Transverse colon (tissue), 4 donors: Measurements from ENCODE around the gene KLHL29. TPM values are rescaled to one million over a fixed set of nuclear protein-coding genes. Genes with fewer than 3 reads are reported as not detected.

ENCODE experiments used
- DNase-seq: peaks from one replicate; pipeline ENCODE4 v3.0.0-alpha.2; 2019
- H3K27ac ChIP-seq, 4 donors: fragments of 200-600 bp; sonication (generic); 2 replicates each; pipeline ENCODE4 v1.5.1; 2016 to 2018; ENCODE audit warnings: inconsistent platforms in 4 of 4
- H3K27me3 ChIP-seq: fragments of 200-600 bp; sonication (generic); 2 replicates; pipeline ENCODE4 v1.5.1; 2017; ENCODE audit warnings: inconsistent platforms
- H3K36me3 ChIP-seq, 4 donors: fragments of 200-600 bp; sonication (generic); 2 replicates each; pipeline ENCODE4 v1.5.1; 2017 to 2019; ENCODE audit warnings: inconsistent platforms in 4 of 4
- H3K4me1 ChIP-seq, 4 donors: fragments of 200-600 bp; sonication (generic); 2 replicates each; pipeline ENCODE4 v1.5.1; 2017 to 2020; ENCODE audit warnings: inconsistent platforms in 4 of 4
- H3K4me3 ChIP-seq, 4 donors: fragments of 200-600 bp; sonication (generic); 1 replicate in 1 of 4; 2 replicates in 3 of 4; pipeline versions ENCODE4 v1.5.1 to v1.6.1; 2017 to 2019; ENCODE audit warnings: inconsistent platforms in 4 of 4
- H3K9me3 ChIP-seq, 2 donors: fragments of 200-600 bp; sonication (generic); 2 replicates each; pipeline ENCODE4 v1.5.1; 2017 to 2019; ENCODE audit warnings: inconsistent platforms in 2 of 2
- CTCF ChIP-seq, 5 experiments: fragments of 200-600 bp in 3 of 5; fragments of 450-650 bp in 2 of 5; sonication (generic) in 3 of 5; IDR thresholded peaks; 1 replicate in 2 of 5; 2 replicates in 3 of 5; pipeline ENCODE4 v1.5.1; 2016 to 2017; ENCODE audit warnings: antibody characterized with exemption in 5 of 5, inconsistent platforms in 3 of 5, mild to moderate bottlenecking in 2 of 5, moderate library complexity in 1 of 5
- EP300 ChIP-seq: sonication (generic); formaldehyde crosslinking; IDR thresholded peaks from one replicate; pipeline ENCODE4 v1.6.1; 2017; ENCODE audit warnings: antibody characterized with exemption, low read depth
- POLR2A ChIP-seq: fragments of 450-650 bp; IDR thresholded peaks from one replicate; pipeline ENCODE4 v1.6.1; 2016; ENCODE audit warnings: antibody characterized with exemption, mild to moderate bottlenecking, moderate library complexity
- POLR2AphosphoS5 ChIP-seq, 3 donors: sonication (generic); formaldehyde crosslinking; IDR thresholded peaks; one replicate each; pipeline ENCODE4 v1.6.1; 2016; ENCODE audit warnings: antibody characterized with exemption in 3 of 3
- WGBS, 2 donors: methylation state at CpG; one replicate each; pipeline ENCODE4 v1.1.5; 2018; ENCODE audit warnings: low coverage in 1 of 2; 5-methylcytosine and 5-hydroxymethylcytosine counted together
- in situ Hi-C, 4 donors: fragments of 200-750 bp; cut with MboI; loops; one replicate each; pipeline versions ENCODE4 v1.15.0 to v1.15.1; 2017; ENCODE audit warnings: low sequenced_read_pairs in 3 of 4, low pct_ligation_motif_present in 1 of 4, low pct_unique_long_range_greater_than_20kb in 1 of 4
- intact Hi-C: fragments of 100-400 bp; cut with DNase I; formaldehyde crosslinking; loops from one replicate; pipeline ENCODE4 v1.15.1; 2023; ENCODE audit warnings: low total_unique reads
- total RNA-seq, 4 donors: library from RNA; depleted of rRNA; stranded (reverse); fragments of >200 nt; gene quantifications; one replicate each; pipeline ENCODE4 v1.1.0, GENCODE V29; 2016

Gene KLHL29
- total RNA-seq, 4 donors from 2014 or later, result 3.3 to 16.5 (median 5.8) TPM

- Histone ChIP-seq H3K36me3 (no peaks in the 10 kb centered on the region), H3K9me3 (no peaks in the 10 kb centered on the region), H3K4me3 (no peak overlapping the region), H3K4me1 (peaks cover 15 to 28% (median 16%) of the 10 kb centered on the region in 4 donors), H3K27ac (peak overlapping the region; percentile 72 to 87 (median 80)), H3K27me3 (no peaks in the 10 kb centered on the region)
- DNase-seq, result no peak
- TF ChIP-seq POLR2A (no peak), EP300 (no peak), CTCF (IDR thresholded peaks at IDR 0.05) (no peak), POLR2AphosphoS5 (IDR thresholded peaks at IDR 0.05) (no peak)
- intact Hi-C loops, result no loop called here
- in situ Hi-C loops, result no loop called here
- 78% methylated on average over 7 of the region's 9 CpGs; no CpG with 5 or more reads in 1 of the 2 donors for WGBS, 2 donors
These were observed 40.4 kb downstream of the KLHL29 start for GRCh38 chr2:23425338-23425871.

- Histone ChIP-seq H3K9me3 (no peaks in the 10 kb centered on the region), H3K27me3 (no peaks in the 10 kb centered on the region), H3K27ac (peak overlapping the region; percentile 72 to 87 (median 80)), H3K4me1 (peaks cover 15 to 25% (median 18%) of the 10 kb centered on the region in 4 donors), H3K4me3 (no peak overlapping the region), H3K36me3 (no peaks in the 10 kb centered on the region)
- in situ Hi-C loops, result no loop called here
- 87% methylated on average over 3 of the region's 3 CpGs; no CpG with 5 or more reads in 1 of the 2 donors for WGBS, 2 donors
- intact Hi-C loops, result no loop called here
- DNase-seq, result no peak
- no peak for TF ChIP-seq POLR2A
- no peak for TF ChIP-seq POLR2AphosphoS5 (IDR thresholded peaks at IDR 0.05)
- no peak for TF ChIP-seq CTCF (IDR thresholded peaks at IDR 0.05)
- no peak for TF ChIP-seq EP300
These were observed 40.9 kb downstream of the KLHL29 start for GRCh38 chr2:23425885-23426262.

- in situ Hi-C loops (no loop called here), intact Hi-C loops (no loop called here)
- WGBS, 2 donors, result 67 to 82% methylated on average over 4 to 10 of the region's 12 CpGs
- DNase-seq, result peak; percentile 41
- Histone ChIP-seq H3K36me3 (no peaks in the 10 kb centered on the region), H3K9me3 (no peaks in the 10 kb centered on the region), H3K4me1 (peaks cover 15 to 25% (median 18%) of the 10 kb centered on the region in 4 donors), H3K27me3 (no peaks in the 10 kb centered on the region), H3K4me3 (no peak overlapping the region), H3K27ac (peak overlapping the region; percentile 72 to 87 (median 80))
- no peak for TF ChIP-seq POLR2A
- TF ChIP-seq POLR2AphosphoS5 (IDR thresholded peaks at IDR 0.05), result peak; percentile 66 to 86 (median 72)
- peak; percentile 50 for TF ChIP-seq EP300
These were observed 41.4 kb downstream of the KLHL29 start for GRCh38 chr2:23426263-23426905.

GRCh38 chr2:23427350-23427749 lies 42.4 kb downstream of the KLHL29 start:
- DNase-seq, result no peak
- Histone ChIP-seq H3K36me3 (no peaks in the 10 kb centered on the region), H3K4me1 (peaks cover 15 to 25% (median 18%) of the 10 kb centered on the region in 4 donors), H3K9me3 (no peaks in the 10 kb centered on the region), H3K4me3 (no peak overlapping the region), H3K27ac (peak overlapping the region; percentile 72 to 87 (median 80)), H3K27me3 (no peaks in the 10 kb centered on the region)
- in situ Hi-C loops (no loop called here), intact Hi-C loops (no loop called here)
- TF ChIP-seq CTCF (IDR thresholded peaks at IDR 0.05) (no peak), POLR2A (no peak), POLR2AphosphoS5 (IDR thresholded peaks at IDR 0.05) (no peak), EP300 (no peak)
- 80 to 100% methylated on average over 1 to 8 of the region's 8 CpGs for WGBS, 2 donors
